IPS-18a (cell line): Measurements from ENCODE around the gene LTF.
"Not testable (repeated sequence)": the region's sequence is repeated elsewhere in the genome, so short reads cannot be mapped to it uniquely, and the experiment has no call there.

Source experiments
- H3K27ac ChIP-seq: one replicate; pipeline ENCODE4 v1.5.1; 2013; ENCODE audit warnings: low read length
- H3K27me3 ChIP-seq: one replicate; pipeline ENCODE4 v1.6.1; 2013; ENCODE audit warnings: mild to moderate bottlenecking, low read length; ENCODE audit not compliant: control insufficient read depth, insufficient read depth
- H3K36me3 ChIP-seq: one replicate; pipeline ENCODE4 v1.6.1; 2013; ENCODE audit warnings: low read depth, low read length; ENCODE audit not compliant: control insufficient read depth
- H3K4me1 ChIP-seq: one replicate; pipeline ENCODE4 v1.6.1; 2013; ENCODE audit warnings: low read depth, low read length; ENCODE audit not compliant: control insufficient read depth
- H3K4me3 ChIP-seq: one replicate; pipeline ENCODE4 v1.5.1; 2013; ENCODE audit warnings: low read length
- H3K9ac ChIP-seq: one replicate; pipeline ENCODE4 v1.6.1; 2013; ENCODE audit warnings: mild to moderate bottlenecking, low read length, moderate library complexity
- H3K9me3 ChIP-seq: one replicate; pipeline ENCODE4 v1.6.1; 2013; ENCODE audit warnings: low read depth, low read length; ENCODE audit not compliant: control insufficient read depth

LTF gene

GRCh38 chr3:46391526-46391925 lies 73.2 kb downstream of the LTF start:
- H3K36me3 ChIP-seq, H3K9ac ChIP-seq, H3K4me3 ChIP-seq, H3K9me3 ChIP-seq, H3K27me3 ChIP-seq, H3K27ac ChIP-seq, H3K4me1 ChIP-seq: not testable (repeated sequence)

GRCh38 chr3:46389306-46389705 lies 75.4 kb downstream of the LTF start:
- Histone ChIP-seq H3K9me3 (no peaks in the 10 kb centered on the region), H3K27ac (no peak overlapping the region), H3K36me3 (no peaks in the 10 kb centered on the region), H3K9ac (no peak overlapping the region), H3K4me3 (no peak overlapping the region), H3K27me3 (no peaks in the 10 kb centered on the region), H3K4me1 (peaks cover 7% of the 10 kb centered on the region)

- H3K27ac ChIP-seq, H3K27me3 ChIP-seq, H3K9ac ChIP-seq, H3K4me1 ChIP-seq, H3K9me3 ChIP-seq, H3K4me3 ChIP-seq, H3K36me3 ChIP-seq: not testable (repeated sequence)
Observed at GRCh38 chr3:46388847-46389246, 75.9 kb downstream of the LTF start.

- H3K4me3 ChIP-seq = no peak overlapping the region
- H3K9me3 ChIP-seq = no peaks in the 10 kb centered on the region
- H3K36me3 ChIP-seq = no peaks in the 10 kb centered on the region
- no peak overlapping the region for H3K27ac ChIP-seq
- H3K4me1 ChIP-seq = no peaks in the 10 kb centered on the region
- no peak overlapping the region for H3K9ac ChIP-seq
- H3K27me3 ChIP-seq = no peaks in the 10 kb centered on the region
Observed at GRCh38 chr3:46386205-46386604, 78.5 kb downstream of the LTF start.
